Measurements from ENCODE around the gene PRDM16. TPM values are rescaled to one million over a fixed set of nuclear protein-coding genes. Genes with fewer than 3 reads are reported as not detected.

PRDM16 gene
- total RNA-seq, 1 experiment from 2014 or later: 1.6 TPM

DNA sequence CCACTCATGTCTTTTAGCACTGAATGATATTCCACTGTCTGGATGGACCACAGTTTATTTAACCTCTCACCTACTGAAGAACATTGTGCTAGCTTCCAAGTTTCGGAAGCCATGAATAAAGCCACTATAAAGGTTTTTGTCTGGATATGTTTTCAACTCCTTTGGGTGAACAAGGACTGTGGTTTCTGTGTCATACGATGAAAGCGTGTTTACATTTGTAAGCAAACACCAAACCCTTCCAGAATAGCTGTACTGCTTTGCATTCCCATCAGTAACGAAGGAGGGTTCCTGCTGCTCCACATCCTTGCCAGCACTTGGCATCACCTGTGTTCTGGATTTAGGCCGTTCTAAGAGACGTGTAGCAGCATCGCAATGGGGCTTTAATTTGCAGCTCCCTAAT lies 374.8 kb downstream of the PRDM16 start (continued):
- TF ChIP-seq, protein P1, sequence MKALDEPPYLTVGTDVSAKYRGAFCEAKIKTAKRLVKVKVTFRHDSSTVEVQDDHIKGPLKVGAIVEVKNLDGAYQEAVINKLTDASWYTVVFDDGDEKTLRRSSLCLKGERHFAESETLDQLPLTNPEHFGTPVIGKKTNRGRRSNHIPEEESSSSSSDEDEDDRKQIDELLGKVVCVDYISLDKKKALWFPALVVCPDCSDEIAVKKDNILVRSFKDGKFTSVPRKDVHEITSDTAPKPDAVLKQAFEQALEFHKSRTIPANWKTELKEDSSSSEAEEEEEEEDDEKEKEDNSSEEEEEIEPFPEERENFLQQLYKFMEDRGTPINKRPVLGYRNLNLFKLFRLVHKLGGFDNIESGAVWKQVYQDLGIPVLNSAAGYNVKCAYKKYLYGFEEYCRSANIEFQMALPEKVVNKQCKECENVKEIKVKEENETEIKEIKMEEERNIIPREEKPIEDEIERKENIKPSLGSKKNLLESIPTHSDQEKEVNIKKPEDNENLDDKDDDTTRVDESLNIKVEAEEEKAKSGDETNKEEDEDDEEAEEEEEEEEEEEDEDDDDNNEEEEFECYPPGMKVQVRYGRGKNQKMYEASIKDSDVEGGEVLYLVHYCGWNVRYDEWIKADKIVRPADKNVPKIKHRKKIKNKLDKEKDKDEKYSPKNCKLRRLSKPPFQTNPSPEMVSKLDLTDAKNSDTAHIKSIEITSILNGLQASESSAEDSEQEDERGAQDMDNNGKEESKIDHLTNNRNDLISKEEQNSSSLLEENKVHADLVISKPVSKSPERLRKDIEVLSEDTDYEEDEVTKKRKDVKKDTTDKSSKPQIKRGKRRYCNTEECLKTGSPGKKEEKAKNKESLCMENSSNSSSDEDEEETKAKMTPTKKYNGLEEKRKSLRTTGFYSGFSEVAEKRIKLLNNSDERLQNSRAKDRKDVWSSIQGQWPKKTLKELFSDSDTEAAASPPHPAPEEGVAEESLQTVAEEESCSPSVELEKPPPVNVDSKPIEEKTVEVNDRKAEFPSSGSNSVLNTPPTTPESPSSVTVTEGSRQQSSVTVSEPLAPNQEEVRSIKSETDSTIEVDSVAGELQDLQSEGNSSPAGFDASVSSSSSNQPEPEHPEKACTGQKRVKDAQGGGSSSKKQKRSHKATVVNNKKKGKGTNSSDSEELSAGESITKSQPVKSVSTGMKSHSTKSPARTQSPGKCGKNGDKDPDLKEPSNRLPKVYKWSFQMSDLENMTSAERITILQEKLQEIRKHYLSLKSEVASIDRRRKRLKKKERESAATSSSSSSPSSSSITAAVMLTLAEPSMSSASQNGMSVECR (CRISPR knock-in tag; IDR thresholded peaks at IDR 0.05; ENCODE audit: borderline replicate concordance): no peak
- TF ChIP-seq, protein P2, sequence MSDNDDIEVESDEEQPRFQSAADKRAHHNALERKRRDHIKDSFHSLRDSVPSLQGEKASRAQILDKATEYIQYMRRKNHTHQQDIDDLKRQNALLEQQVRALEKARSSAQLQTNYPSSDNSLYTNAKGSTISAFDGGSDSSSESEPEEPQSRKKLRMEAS (CRISPR knock-in tag; IDR thresholded peaks at IDR 0.05): no peak
- TF ChIP-seq, protein P3, sequence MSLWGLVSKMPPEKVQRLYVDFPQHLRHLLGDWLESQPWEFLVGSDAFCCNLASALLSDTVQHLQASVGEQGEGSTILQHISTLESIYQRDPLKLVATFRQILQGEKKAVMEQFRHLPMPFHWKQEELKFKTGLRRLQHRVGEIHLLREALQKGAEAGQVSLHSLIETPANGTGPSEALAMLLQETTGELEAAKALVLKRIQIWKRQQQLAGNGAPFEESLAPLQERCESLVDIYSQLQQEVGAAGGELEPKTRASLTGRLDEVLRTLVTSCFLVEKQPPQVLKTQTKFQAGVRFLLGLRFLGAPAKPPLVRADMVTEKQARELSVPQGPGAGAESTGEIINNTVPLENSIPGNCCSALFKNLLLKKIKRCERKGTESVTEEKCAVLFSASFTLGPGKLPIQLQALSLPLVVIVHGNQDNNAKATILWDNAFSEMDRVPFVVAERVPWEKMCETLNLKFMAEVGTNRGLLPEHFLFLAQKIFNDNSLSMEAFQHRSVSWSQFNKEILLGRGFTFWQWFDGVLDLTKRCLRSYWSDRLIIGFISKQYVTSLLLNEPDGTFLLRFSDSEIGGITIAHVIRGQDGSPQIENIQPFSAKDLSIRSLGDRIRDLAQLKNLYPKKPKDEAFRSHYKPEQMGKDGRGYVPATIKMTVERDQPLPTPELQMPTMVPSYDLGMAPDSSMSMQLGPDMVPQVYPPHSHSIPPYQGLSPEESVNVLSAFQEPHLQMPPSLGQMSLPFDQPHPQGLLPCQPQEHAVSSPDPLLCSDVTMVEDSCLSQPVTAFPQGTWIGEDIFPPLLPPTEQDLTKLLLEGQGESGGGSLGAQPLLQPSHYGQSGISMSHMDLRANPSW (CRISPR knock-in tag; conservative IDR thresholded peaks at IDR 0.05; ENCODE audit: low read depth): no peak
- TF ChIP-seq, protein P4, sequence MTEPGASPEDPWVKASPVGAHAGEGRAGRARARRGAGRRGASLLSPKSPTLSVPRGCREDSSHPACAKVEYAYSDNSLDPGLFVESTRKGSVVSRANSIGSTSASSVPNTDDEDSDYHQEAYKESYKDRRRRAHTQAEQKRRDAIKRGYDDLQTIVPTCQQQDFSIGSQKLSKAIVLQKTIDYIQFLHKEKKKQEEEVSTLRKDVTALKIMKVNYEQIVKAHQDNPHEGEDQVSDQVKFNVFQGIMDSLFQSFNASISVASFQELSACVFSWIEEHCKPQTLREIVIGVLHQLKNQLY (CRISPR knock-in tag; IDR thresholded peaks at IDR 0.05): no peak
- no peak for TF ChIP-seq TEAD4 (CRISPR knock-in tag; IDR thresholded peaks at IDR 0.05)
- TF ChIP-seq, protein P5, sequence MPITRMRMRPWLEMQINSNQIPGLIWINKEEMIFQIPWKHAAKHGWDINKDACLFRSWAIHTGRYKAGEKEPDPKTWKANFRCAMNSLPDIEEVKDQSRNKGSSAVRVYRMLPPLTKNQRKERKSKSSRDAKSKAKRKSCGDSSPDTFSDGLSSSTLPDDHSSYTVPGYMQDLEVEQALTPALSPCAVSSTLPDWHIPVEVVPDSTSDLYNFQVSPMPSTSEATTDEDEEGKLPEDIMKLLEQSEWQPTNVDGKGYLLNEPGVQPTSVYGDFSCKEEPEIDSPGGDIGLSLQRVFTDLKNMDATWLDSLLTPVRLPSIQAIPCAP (CRISPR knock-in tag; IDR thresholded peaks at IDR 0.05): no peak
- TF ChIP-seq FOXK1 (CRISPR knock-in tag; IDR thresholded peaks at IDR 0.05): no peak
- TF ChIP-seq NFYB (CRISPR knock-in tag; conservative IDR thresholded peaks at IDR 0.05; ENCODE audit: low read depth): no peak
- TF ChIP-seq, protein P6, sequence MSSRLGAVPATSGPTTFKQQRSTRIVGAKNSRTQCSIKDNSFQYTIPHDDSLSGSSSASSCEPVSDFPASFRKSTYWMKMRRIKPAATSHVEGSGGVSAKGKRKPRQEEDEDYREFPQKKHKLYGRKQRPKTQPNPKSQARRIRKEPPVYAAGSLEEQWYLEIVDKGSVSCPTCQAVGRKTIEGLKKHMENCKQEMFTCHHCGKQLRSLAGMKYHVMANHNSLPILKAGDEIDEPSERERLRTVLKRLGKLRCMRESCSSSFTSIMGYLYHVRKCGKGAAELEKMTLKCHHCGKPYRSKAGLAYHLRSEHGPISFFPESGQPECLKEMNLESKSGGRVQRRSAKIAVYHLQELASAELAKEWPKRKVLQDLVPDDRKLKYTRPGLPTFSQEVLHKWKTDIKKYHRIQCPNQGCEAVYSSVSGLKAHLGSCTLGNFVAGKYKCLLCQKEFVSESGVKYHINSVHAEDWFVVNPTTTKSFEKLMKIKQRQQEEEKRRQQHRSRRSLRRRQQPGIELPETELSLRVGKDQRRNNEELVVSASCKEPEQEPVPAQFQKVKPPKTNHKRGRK (CRISPR knock-in tag; IDR thresholded peaks at IDR 0.05; ENCODE audit: borderline replicate concordance): no peak
- TF ChIP-seq IRF2 (CRISPR knock-in tag; IDR thresholded peaks at IDR 0.05; ENCODE audit: borderline replicate concordance, low read depth): no peak
- TF ChIP-seq, protein P7, sequence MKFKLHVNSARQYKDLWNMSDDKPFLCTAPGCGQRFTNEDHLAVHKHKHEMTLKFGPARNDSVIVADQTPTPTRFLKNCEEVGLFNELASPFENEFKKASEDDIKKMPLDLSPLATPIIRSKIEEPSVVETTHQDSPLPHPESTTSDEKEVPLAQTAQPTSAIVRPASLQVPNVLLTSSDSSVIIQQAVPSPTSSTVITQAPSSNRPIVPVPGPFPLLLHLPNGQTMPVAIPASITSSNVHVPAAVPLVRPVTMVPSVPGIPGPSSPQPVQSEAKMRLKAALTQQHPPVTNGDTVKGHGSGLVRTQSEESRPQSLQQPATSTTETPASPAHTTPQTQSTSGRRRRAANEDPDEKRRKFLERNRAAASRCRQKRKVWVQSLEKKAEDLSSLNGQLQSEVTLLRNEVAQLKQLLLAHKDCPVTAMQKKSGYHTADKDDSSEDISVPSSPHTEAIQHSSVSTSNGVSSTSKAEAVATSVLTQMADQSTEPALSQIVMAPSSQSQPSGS (CRISPR knock-in tag; IDR thresholded peaks at IDR 0.05; ENCODE audit: borderline replicate concordance, low read depth): no peak
- TF ChIP-seq NR3C1 (CRISPR knock-in tag; conservative IDR thresholded peaks at IDR 0.05; ENCODE audit: low read depth): no peak

DNA sequence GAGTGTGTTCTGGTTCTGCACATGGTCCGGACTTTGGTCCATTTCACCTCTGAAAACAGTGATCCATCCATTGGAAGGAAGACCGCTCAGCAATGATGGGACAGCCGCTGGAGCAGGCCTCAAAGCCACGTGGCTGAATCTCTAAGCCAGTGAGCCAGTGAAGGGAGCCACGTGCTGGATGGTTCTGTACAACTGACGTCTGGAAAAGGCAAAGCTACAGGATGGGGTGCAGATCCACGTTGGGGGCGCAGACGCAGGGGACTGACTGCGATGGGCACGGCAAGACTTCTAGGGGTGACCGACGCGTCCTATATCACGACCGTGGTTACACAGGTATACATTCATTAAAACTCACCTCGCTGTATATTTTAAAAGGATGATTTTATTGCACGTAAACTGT lies 375.3 kb downstream of the PRDM16 start:
- H3K27ac Mint-ChIP-seq: no peak overlapping the region
- ATAC-seq (no peak), DNase-seq (ENCODE audit: low spot score) (no peak)
- CTCF ChIA-PET: interaction anchor here (1.3 to 1.8 kb wide), 3 partner anchors 9 to 175 kb away, joined by 4 to 8 read pairs (median 6); no protein-coding TSS in a partner anchor
- POLR2A ChIA-PET: no interaction called here
- no peaks in the 10 kb centered on the region for H3K36me3 Mint-ChIP-seq
- no peaks in the 10 kb centered on the region for H3K4me1 Mint-ChIP-seq
- no peak overlapping the region for H3K4me3 Mint-ChIP-seq
- H3K9me3 Mint-ChIP-seq: peaks cover 7% of the 10 kb centered on the region; the same call in 1 of the 2 replicates
- no peaks in the 10 kb centered on the region for H3K27me3 Mint-ChIP-seq (ENCODE audit: low read depth)
- no peak for TF ChIP-seq FOXP1 (CRISPR knock-in tag; IDR thresholded peaks at IDR 0.05; ENCODE audit: borderline replicate concordance)
- TF ChIP-seq MXD4 (CRISPR knock-in tag; IDR thresholded peaks at IDR 0.05; ENCODE audit: borderline replicate concordance): no peak
- TF ChIP-seq ZBTB21 (CRISPR knock-in tag; IDR thresholded peaks at IDR 0.05; ENCODE audit: borderline replicate concordance): no peak
- TF ChIP-seq ZNF317 (CRISPR knock-in tag; IDR thresholded peaks at IDR 0.05; ENCODE audit: borderline replicate concordance, low read depth): no peak
- TF ChIP-seq FOXK1 (CRISPR knock-in tag; IDR thresholded peaks at IDR 0.05): no peak
- no peak for TF ChIP-seq NFATC4 (CRISPR knock-in tag; IDR thresholded peaks at IDR 0.05)
- TF ChIP-seq GABPB1 (CRISPR knock-in tag; IDR thresholded peaks at IDR 0.05): no peak
- no peak for TF ChIP-seq TP53 (CRISPR knock-in tag; IDR thresholded peaks at IDR 0.05)
- TF ChIP-seq SMAD4 (CRISPR knock-in tag; IDR thresholded peaks at IDR 0.05): no peak
- TF ChIP-seq, protein P8, sequence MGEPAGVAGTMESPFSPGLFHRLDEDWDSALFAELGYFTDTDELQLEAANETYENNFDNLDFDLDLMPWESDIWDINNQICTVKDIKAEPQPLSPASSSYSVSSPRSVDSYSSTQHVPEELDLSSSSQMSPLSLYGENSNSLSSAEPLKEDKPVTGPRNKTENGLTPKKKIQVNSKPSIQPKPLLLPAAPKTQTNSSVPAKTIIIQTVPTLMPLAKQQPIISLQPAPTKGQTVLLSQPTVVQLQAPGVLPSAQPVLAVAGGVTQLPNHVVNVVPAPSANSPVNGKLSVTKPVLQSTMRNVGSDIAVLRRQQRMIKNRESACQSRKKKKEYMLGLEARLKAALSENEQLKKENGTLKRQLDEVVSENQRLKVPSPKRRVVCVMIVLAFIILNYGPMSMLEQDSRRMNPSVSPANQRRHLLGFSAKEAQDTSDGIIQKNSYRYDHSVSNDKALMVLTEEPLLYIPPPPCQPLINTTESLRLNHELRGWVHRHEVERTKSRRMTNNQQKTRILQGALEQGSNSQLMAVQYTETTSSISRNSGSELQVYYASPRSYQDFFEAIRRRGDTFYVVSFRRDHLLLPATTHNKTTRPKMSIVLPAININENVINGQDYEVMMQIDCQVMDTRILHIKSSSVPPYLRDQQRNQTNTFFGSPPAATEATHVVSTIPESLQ (CRISPR knock-in tag; IDR thresholded peaks at IDR 0.05): no peak
